GM12892 (cell line): ENCODE results near the gene KCTD17.

Experiments used
- POLR2A ChIP-seq: IDR thresholded peaks from 2 replicates; pipeline ENCODE4 v1.6.1; 2011; ENCODE audit warnings: low read depth, low read length, control low read depth
- TAF1 ChIP-seq: IDR thresholded peaks from 2 replicates; pipeline ENCODE4 v1.6.1; 2011; ENCODE audit warnings: low read depth, mild to moderate bottlenecking, control low read depth, low read length, borderline replicate concordance

- no peak for TF ChIP-seq POLR2A
- no peak for TF ChIP-seq TAF1
Observed at GRCh38 chr22:37105990-37106389, 54.4 kb downstream of the KCTD17 start.
